Inferior parietal cortex (tissue), 1 donor: Measurements from ENCODE around the gene UBE2J2.

Experiments used
- DNase-seq: peaks from one replicate; pipeline ENCODE4 v3.0.0-alpha.2; 2016; ENCODE audit errors: extremely low spot score

Gene UBE2J2

GRCh38 chr1:1211541-1212441, 61.9 kb downstream of the UBE2J2 start:
- no peak for DNase-seq

GRCh38 chr1:1210726-1211540, 62.7 kb downstream of the UBE2J2 start:
- DNase-seq, result no peak

GRCh38 chr1:1208713-1209433, 64.8 kb downstream of the UBE2J2 start:
- no peak for DNase-seq

GRCh38 chr1:1207571-1207892, 66.1 kb downstream of the UBE2J2 start:
- DNase-seq, result no peak

- DNase-seq, result no peak
Observed at GRCh38 chr1:1206966-1207531, 66.6 kb downstream of the UBE2J2 start.

GRCh38 chr1:1206376-1206965, 67.2 kb downstream of the UBE2J2 start, which contains the start of gene TNFRSF18:
Gene TNFRSF18 (minus strand): TSS chr1:1206592. CDS start chr1:1206571, 21 bp downstream.
- DNase-seq, result no peak

- no peak for DNase-seq
Observed at GRCh38 chr1:1205769-1206375, 67.8 kb downstream of the UBE2J2 start.

- DNase-seq, result no peak
Observed at GRCh38 chr1:1204998-1205768, 68.5 kb downstream of the UBE2J2 start.

- DNase-seq, result no peak
Observed at GRCh38 chr1:1204425-1204920, 69.2 kb downstream of the UBE2J2 start.
